GM19467 (cell line): ENCODE results near the gene SENP7.
"Not testable (repeated sequence)": the region's sequence is repeated elsewhere in the genome, so short reads cannot be mapped to it uniquely, and the experiment has no call there.

Source experiments
- ATAC-seq: cut with Tn5 transposase; IDR thresholded peaks from one replicate; pipeline ENCODE4 v1.9.1; 2021; ENCODE audit warnings: mild to moderate bottlenecking, moderate library complexity; ENCODE audit not compliant: unreplicated experiment

SENP7 gene, protein sequence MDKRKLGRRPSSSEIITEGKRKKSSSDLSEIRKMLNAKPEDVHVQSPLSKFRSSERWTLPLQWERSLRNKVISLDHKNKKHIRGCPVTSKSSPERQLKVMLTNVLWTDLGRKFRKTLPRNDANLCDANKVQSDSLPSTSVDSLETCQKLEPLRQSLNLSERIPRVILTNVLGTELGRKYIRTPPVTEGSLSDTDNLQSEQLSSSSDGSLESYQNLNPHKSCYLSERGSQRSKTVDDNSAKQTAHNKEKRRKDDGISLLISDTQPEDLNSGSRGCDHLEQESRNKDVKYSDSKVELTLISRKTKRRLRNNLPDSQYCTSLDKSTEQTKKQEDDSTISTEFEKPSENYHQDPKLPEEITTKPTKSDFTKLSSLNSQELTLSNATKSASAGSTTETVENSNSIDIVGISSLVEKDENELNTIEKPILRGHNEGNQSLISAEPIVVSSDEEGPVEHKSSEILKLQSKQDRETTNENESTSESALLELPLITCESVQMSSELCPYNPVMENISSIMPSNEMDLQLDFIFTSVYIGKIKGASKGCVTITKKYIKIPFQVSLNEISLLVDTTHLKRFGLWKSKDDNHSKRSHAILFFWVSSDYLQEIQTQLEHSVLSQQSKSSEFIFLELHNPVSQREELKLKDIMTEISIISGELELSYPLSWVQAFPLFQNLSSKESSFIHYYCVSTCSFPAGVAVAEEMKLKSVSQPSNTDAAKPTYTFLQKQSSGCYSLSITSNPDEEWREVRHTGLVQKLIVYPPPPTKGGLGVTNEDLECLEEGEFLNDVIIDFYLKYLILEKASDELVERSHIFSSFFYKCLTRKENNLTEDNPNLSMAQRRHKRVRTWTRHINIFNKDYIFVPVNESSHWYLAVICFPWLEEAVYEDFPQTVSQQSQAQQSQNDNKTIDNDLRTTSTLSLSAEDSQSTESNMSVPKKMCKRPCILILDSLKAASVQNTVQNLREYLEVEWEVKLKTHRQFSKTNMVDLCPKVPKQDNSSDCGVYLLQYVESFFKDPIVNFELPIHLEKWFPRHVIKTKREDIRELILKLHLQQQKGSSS

DNA sequence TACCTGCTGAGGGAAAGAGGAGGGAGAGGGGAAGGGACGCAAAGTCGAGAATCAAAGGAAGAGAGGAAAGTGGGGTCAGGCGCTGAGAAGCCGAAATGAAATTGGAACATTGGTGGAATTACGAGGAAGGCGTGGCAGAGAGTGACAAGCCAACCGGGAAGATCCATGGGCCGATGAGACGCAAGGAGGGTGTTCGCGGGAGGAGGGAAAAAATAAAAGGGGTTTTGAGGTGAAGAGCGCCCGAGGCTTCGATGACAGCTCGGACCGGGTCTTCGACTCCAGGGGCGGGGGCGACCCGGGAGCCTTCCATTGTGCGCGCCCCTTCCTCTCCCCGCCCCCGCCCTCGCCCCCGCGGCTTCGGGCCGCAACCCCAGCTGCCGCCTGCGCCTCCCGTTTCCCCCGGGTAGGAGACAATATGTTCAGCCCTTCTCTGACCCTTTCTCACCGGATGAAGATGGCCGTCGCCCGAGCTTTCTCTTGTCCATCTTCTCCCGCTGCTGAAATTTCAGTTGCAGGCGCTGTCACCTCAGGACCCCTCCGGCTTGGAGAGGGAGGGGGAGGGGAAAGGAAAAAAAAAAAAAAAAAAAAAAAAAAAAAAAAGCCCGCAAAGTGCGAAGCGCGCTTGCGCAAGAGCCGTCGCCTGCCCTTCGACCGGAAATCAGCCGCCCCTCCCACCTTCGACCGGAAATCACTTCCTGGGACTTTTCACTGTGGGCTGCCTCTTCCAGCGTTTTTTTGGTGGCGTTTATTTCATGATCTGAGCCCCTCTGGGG lies at the start of gene SENP7:
Gene SENP7 (minus strand): TSS at position 567 of the 773 bp plus-strand sequence. CDS start 82 bp downstream, at position 485.
- ATAC-seq = peak; percentile 63

- peak; percentile 99 for ATAC-seq
Observed at GRCh38 chr3:101561630-101562328, 48.8 kb upstream of the SENP7 start, which contains the start of gene TRMT10C. TSS of gene TRMT10C (plus strand) at chr3:101561868. CDS start at chr3:101564782, 2,914 bp downstream.

DNA sequence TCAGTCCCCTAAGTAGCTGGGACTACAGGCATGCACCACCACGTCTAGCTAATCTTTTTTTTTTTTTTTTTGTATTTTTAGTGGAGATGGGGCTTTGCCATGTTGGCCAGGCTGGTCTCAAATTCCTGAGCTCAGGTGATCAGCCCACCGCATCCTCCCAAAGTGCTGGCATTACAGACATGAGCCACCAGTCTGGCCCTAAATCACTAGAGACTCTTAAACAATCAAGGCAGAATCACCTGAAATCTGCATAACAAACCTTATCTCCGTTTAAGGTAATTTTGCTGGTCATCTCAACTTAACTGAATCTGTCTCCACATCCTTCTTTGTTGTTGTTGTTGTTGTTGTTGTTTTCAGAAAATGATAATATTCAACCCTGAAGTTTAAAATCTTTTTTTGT lies 43.1 kb upstream of the SENP7 start:
- no peak for ATAC-seq

DNA sequence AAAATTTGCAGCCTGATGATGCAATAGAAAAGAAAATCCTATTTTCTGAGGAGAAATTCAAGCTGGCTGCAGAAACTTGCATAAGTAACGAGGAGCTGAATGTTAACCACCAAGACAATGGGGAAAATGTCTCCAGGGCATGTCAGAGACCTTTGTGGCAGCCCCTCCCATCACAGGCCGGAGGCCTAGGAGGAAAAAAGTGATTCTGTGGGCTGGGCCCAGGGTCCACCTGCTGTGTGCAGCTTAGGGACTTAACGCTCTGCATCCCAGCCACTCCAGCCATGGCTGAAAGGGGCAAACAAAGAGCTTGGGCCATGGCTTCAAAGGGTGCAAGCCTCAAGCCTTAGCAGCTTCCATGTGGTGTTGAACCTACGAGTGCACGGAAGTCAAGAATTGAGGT lies 40.4 kb upstream of the SENP7 start:
- not testable (repeated sequence) for ATAC-seq

DNA sequence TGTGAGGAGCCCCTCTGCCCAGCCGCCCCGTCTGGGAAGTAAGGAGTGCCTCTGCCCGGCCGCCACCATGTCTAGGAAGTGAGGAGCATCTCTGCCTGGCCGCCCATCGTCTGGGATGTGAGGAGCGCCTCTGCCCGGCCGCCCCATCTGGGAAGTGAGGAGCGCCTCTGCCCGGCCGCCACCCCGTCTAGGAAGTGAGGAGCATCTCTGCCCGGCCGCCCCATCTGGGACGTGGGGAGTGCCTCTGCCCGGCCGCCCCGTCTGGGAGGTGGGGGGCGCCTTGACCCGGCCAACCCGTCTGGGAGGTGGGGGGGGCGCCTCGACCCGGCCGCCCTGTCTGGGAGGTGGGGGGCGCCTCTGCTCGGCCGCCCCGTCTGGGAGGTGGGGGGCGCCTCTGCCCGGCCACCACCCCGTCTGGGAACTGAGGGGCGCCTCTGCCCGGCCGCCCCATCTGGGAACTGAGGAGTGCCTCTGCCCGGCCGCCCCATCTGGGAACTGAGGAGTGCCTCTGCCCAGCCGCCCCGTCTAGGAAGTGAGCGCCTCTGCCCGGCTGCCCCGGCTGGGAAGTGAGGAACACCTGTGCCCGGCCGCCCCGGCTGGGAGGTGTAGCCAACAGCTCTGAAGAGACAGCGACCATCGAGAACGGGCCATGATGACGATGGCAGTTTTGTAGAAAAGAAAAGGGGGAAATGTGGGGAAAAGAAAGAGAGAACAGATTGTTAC lies 38.5 kb upstream of the SENP7 start:
- not testable (repeated sequence) for ATAC-seq

GRCh38 chr3:101549473-101549872 lies 36.5 kb upstream of the SENP7 start:
- no peak for ATAC-seq

DNA sequence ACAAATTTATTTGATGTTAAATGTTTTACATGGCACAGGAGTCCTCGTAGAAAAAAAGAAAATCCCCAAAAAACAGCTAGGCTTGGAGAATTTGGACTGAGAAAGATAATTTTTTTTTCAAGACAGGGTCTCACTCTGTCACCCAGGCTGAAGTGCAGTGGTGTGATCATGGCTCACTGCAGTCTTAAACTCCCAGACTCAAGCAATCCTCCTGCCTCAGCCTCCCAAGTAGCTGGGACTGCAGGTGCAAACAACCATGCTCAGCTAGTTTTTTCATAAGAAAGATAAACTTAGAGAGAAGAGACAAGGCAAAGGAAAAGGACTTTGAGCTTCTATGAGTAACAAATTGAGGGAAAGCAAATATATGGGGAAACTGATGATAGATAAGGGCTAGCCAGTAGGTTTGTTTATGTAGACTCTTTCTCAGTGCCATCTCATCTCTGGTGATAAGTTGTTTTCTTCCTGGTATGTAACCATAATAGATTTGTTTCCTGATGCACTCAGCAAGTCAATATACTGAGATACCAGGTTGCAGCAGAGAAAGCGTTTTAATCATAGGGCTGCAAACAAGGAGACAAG lies 35.6 kb upstream of the SENP7 start:
- ATAC-seq = no peak

GRCh38 chr3:101544161-101544850 lies 31.3 kb upstream of the SENP7 start:
- ATAC-seq = no peak

GRCh38 chr3:101542957-101543356 lies 29.9 kb upstream of the SENP7 start:
- ATAC-seq = no peak

GRCh38 chr3:101536955-101537354 lies 23.9 kb upstream of the SENP7 start:
- not testable (repeated sequence) for ATAC-seq

- ATAC-seq = no peak
Observed at GRCh38 chr3:101536266-101536665, 23.3 kb upstream of the SENP7 start.

DNA sequence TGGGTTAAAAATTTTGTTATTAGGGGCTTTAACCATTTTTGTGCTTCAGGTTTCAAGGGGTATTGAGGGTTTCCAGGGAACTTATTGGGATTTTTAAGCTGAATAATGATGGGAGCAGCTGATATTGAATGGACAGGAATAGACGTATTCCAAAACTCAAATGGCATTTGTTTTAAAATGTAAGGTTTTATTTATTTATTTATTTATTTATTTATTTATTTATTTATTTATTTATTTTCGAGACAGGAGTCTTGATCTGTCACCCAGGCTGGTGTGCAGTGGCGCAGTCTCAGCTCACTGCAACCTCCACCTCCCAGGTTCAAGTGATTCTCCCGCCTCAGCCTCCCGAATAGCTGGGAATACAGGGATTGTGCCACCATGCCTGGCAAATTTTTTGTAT lies 22.2 kb upstream of the SENP7 start:
- ATAC-seq = no peak

- no peak for ATAC-seq
Observed at GRCh38 chr3:101533603-101533968, 20.6 kb upstream of the SENP7 start.

- no peak for ATAC-seq
Observed at GRCh38 chr3:101532783-101533602, 20.0 kb upstream of the SENP7 start.

- no peak for ATAC-seq
Observed at GRCh38 chr3:101531473-101532086, 18.6 kb upstream of the SENP7 start.

GRCh38 chr3:101530686-101531047 lies 17.7 kb upstream of the SENP7 start:
- no peak for ATAC-seq
